Measurements from ENCODE around the gene NEURL4.

- TF ChIP-seq CTCF (IDR thresholded peaks at IDR 0.05; ENCODE audit: insufficient read depth, low read length) (no peak), POLR2AphosphoS5 (IDR thresholded peaks at IDR 0.05; ENCODE audit: low read depth) (no peak), REST (IDR thresholded peaks at IDR 0.05; ENCODE audit: insufficient replicate concordance, low read depth) (no peak)
These were observed 3.0 kb upstream of the NEURL4 start for GRCh38 chr17:7332111-7332510.

All from HL-60 (cell line).